IPS-NIHi11 (cell line): Measurements from ENCODE around the gene DUSP28.
"Not testable (repeated sequence)": the region's sequence is repeated elsewhere in the genome, so short reads cannot be mapped to it uniquely, and the experiment has no call there.

Experiments used
- DNase-seq: peaks from one replicate; pipeline ENCODE4 v3.0.0; 2012; ENCODE audit warnings: mixed read lengths, low spot score

DUSP28 gene

GRCh38 chr2:240560084-240560479 lies at the start of gene DUSP28:
Gene DUSP28 (plus strand): TSS chr2:240560357. CDS start chr2:240560685, 328 bp downstream.
- peak; percentile 88 for DNase-seq

GRCh38 chr2:240510513-240511210 lies 49.5 kb upstream of the DUSP28 start:
- no peak for DNase-seq

- no peak for DNase-seq
Measured at GRCh38 chr2:240511351-240512108, 48.6 kb upstream of the DUSP28 start.

GRCh38 chr2:240512109-240512485 lies 48.1 kb upstream of the DUSP28 start:
- no peak for DNase-seq

GRCh38 chr2:240512666-240513535 lies 47.3 kb upstream of the DUSP28 start:
- no peak for DNase-seq

GRCh38 chr2:240513549-240514287 lies 46.4 kb upstream of the DUSP28 start:
- DNase-seq: peak; percentile 92

- no peak for DNase-seq
Measured at GRCh38 chr2:240514631-240515030, 45.5 kb upstream of the DUSP28 start.

GRCh38 chr2:240517342-240517741 lies 42.8 kb upstream of the DUSP28 start:
- DNase-seq: no peak

- no peak for DNase-seq
Measured at GRCh38 chr2:240518981-240519380, 41.2 kb upstream of the DUSP28 start.

- no peak for DNase-seq
Measured at GRCh38 chr2:240519396-240520129, 40.6 kb upstream of the DUSP28 start.

GRCh38 chr2:240520130-240520973 lies 39.8 kb upstream of the DUSP28 start:
- peak; percentile 70 for DNase-seq

GRCh38 chr2:240520974-240521350 lies 39.2 kb upstream of the DUSP28 start:
- DNase-seq: no peak

- DNase-seq: not testable (repeated sequence)
Measured at GRCh38 chr2:240521885-240522284, 38.3 kb upstream of the DUSP28 start.

- DNase-seq: no peak
Measured at GRCh38 chr2:240522406-240522805, 37.8 kb upstream of the DUSP28 start.

- DNase-seq: no peak
Measured at GRCh38 chr2:240523451-240524281, 36.5 kb upstream of the DUSP28 start.

GRCh38 chr2:240524963-240525718 lies 35.0 kb upstream of the DUSP28 start:
- DNase-seq: no peak

- DNase-seq: no peak
Measured at GRCh38 chr2:240525802-240526201, 34.4 kb upstream of the DUSP28 start.

GRCh38 chr2:240526521-240526920 lies 33.6 kb upstream of the DUSP28 start:
- DNase-seq: no peak
